ENCODE measurements around the gene OR8I2.
A peak's percentile ranks its signal among the peaks of the same experiment; 100 is the strongest.
"Not testable (repeated sequence)": the region's sequence is repeated elsewhere in the genome, so short reads cannot be mapped to it uniquely, and the experiment has no call there.

Gene OR8I2

DNA sequence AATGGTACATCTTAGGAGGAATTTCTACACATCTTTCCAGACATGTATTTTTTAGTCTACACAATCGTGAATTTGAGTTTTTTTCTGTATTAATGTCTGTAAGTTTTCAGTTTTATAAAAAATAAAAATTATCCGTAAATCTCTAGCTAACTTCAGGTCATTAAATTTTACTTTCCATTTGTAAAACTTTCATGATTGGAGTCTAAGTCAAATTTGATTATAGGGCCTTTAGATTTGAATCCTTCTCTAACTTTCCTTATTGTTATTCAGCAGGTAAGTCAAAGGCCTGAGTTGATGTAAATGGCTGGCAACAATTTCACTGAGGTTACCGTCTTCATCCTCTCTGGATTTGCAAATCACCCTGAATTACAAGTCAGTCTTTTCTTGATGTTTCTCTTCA lies at the start of gene OR8I2:
OR8I2 (plus strand) TSS at position 301 of the 400 bp plus-strand sequence; CDS start at position 301, 0 bp downstream.
- no peak for DNase-seq (ENCODE audit: low read depth, low spot score)

DNA sequence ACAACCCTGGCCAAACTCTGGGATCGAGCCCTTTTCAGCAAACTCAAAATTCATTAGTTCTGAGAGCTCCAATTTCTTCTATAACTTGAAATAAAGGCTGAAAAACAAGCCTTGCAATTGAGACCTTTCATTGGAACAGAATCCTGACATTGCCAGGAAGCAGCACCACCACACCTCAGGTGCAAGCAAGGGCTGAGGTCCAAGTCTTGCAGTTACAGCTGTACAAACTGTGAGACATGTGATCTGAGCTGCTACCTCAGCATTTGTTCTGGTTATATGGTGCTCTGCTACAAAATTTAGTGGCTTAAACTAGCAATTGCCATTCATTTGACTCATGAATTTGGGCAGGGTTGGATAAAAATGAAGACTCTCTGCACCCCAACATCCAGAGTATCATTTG lies 47.6 kb upstream of the OR8I2 start:
- no peak for DNase-seq (ENCODE audit: low read depth, low spot score)

DNA sequence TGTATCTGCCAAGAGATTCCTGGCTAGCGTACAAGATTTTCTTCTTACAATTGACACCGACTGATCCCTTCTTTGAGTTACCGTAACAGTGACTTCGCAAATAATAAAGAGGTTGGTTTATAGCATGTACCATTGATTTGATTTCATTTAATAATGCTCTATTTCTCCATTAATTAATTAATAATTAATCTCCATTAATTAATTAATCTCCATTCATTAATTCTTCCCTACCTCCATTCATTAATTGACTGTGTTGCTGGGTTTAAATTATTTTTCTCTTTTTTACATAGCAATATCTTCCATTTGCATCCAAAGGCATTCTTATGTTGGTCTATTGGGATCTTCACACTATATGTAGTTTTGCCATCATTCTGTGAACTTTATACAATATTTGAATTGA lies 44.6 kb upstream of the OR8I2 start:
- no peak for DNase-seq (ENCODE audit: low read depth, low spot score)

DNA sequence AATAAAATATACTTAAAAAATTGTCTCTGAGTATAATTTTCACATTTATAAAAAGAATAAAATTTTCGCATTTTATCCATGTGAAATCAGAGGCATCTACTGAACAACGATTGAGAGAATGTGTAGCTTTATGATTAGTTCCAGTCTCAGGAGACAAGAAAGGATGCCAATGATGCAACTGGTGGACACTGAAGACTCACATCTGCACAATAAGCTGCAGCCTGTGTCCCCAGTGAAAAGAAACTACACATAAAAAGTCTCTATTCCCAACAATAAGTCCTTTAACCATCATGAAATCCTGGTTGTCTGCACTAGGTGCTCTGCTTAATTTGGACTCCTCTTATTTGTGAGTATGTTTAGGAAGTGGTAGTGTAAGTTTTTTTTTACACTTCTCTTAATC lies 43.6 kb upstream of the OR8I2 start:
- no peak for DNase-seq (ENCODE audit: low read depth, low spot score)

DNA sequence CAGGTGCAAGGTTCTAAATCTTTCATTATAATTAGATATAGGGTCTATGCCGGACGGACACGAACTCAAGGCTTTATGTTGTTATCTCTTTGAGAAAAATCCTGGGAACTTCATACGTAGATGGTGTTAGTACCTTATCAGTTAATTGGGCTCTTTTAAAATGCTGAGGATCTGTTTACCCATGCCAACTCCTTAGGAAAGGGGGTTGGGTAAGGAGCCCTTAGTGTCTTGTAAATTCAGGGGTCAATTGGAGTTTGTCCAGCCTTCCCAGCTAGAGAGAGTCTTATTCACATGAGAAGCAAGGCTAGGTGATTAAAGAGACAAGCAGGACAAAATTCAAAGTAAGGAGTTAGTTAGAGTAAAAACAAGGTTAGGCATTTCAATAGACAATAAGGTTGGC lies 36.7 kb upstream of the OR8I2 start:
- peak; percentile 28 for DNase-seq (ENCODE audit: low read depth, low spot score)

DNA sequence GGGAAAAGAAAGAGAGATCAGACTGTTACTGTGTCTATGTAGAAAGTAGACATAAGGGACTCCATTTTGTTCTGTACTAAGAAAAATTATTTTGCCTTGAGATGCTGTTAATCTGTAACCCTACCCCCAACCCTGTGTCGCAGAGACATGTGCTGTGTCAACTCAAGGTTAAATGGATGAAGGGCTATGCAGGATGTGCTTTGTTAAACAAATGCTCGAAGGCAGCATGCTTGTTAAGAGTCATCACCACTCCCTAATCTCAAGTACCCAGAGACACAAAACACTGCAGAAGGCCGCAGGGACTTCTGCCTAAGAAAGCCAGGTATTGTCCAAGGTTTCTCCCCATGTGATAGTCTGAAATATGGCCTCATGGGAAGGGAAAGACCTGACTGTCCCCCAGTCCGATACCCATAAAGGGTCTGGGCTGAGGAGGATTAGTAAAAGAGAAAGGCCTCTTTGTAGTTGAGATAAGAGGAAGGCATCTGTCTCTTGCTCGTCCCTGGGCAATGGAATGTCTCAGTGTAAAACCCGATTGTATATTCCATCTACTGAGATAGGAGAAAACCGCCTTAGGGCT lies 35.4 kb upstream of the OR8I2 start:
- DNase-seq (ENCODE audit: low read depth, low spot score) = peak; percentile 90

DNA sequence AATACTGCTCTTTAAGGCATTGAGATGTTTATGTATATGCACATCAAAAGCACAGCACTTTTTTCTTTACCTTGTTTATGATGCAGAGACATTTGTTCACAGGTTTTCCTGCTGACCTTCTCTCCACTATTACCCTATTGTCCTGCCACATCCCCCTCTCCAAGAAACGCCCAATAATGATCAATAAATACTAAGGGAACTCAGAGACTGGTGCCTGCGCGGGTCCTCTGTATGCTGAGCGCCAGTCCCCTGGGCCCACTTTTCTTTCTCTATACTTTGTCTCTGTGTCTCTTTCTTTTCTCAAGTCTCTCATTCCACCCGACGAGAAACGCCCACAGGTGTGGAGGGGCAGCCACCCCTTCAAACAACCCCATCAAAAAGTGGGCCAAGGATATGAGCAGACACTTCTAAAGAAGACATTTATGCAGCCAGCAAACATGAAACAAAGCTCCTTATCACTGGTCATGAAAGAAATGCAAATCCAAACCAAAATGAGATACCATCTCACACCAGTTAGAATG lies 34.8 kb upstream of the OR8I2 start:
- peak; percentile 69 for DNase-seq (ENCODE audit: low read depth, low spot score)

DNA sequence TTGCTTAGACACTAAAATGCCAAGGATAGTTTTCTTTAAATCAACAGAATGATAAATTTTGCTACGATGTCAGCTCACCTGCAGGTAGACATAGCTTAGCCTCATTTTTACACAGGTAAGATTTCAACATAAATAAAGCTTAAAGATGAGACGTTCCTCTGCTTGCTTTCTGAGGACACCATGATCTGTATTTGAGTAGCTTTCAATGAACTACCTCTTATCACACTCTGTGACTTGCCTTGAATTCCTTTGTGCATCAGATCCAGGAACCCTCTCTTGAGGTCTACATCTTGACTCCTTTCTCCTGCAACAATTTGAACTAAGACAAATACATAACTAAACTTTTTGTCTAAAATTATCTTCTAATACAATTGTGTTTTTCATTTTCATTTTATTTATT lies 26.1 kb upstream of the OR8I2 start:
- no peak for DNase-seq (ENCODE audit: low read depth, low spot score)

DNA sequence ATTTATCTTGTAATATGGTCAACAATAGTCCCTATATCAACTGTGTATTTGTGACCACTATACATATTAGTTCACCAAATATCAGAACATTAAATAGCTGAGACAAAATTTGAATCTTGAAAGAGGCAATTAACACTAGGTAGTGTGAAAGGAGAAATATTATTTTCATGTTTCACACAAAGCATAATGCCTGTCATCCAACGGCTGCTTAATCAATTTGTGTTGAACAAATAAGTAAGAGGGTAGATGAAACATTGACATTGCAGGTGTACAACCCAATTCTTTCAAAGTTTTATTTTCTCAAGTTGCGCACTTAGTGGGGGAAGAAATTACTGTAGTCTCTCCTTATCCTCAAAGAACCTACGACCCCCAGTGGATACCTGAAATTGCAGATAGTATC lies 3.4 kb upstream of the OR8I2 start:
- DNase-seq (ENCODE audit: low read depth, low spot score) = no peak

DNA sequence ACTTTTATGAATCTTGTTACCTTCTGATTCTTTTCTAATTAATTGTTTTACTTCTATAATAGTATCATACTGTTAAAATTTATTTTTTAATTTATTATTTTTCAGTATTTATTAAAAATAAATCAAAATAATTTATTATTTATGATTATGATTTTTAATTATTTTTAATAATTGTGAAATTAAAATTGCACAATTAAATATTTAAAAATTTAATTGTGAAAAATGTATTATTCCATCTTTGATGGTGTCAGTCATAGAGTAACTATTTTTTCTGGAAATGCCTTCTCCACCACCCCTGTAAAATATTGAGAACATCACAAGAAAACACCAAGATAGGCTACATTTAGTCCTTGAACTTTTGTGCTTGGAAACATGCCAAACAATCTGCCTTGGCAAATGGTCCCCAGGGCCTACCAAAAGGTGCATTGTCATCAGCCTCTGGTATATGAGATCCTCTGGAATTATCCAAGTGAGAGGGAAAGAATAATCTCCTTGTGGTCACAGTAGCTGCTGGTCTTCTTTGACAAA lies 10.2 kb downstream of the OR8I2 start, which contains the start of gene OR8H2:
OR8H2 (plus strand) TSS at position 478 of the 528 bp plus-strand sequence. CDS start 1,356 bp downstream, outside the sequence.
- DNase-seq (ENCODE audit: low read depth, low spot score) = no peak

DNA sequence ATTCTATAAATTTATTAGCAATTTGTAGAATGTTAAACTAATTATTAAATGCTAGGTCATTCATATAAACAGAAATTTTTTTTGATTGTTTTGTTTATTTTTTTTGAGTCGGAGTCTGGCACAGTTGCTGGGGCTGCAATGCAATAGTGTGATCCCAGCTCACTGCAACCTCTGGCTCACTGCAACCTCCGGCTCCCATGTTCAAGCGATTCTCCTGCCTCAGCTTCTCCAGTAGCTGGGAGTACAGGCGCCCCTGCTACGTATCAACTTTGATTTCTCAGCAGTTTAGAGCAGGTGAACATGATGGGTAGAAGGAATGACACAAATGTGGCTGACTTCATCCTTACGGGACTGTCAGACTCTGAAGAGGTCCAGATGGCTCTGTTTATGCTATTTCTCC lies 29.0 kb downstream of the OR8I2 start, which contains the start of gene OR8H3:
OR8H3 (plus strand) TSS at position 301 of the 400 bp plus-strand sequence; CDS start at position 301, 0 bp downstream.
- DNase-seq (ENCODE audit: low read depth, low spot score) = no peak

DNA sequence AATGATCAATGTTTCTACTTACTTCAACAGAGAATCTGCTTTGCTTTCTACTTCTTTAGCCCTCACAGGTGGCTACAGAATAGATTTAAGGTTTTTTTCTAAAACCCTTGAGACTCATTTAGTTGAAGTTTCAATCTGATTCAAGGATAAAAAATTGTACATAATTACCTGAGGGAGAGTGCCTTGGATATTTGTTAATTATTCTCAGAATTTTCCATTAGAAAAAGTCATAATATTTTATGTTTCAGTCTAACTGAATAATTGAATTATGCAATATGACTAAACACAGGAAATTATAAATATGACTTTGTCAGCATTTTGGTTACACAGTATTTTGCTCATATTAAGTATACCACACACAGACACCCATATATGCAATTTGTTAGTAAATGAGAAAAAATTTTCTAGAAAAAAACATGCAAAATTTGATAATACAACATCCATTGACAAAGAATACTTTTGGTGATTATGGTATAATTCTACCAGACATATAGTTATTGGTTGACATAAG lies 47.1 kb downstream of the OR8I2 start, which contains the start of gene OR8J3:
OR8J3 (minus strand) TSS at position 51 of the 511 bp plus-strand sequence. CDS start 2,483 bp downstream, outside the sequence.
- no peak for DNase-seq (ENCODE audit: low read depth, low spot score)

DNA sequence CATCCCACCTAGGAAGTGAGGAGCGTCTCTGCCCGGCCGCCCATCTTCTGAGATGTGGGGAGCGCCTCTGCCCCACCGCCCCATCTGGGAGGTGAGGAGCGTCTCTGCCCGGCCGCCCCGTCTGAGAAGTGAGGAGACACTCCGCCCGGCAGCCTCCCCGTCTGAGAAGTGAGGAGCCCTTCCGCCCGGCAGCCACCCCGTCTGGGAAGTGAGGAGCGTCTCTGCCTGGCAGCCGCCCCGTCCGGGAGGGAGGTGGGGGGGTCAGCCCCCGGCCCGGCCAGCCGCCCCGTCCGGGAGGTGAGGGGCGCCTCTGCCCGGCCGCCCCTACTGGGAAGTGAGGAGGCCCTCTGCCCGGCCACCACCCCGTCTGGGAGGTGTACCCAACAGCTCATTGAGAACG lies 50.6 kb downstream of the OR8I2 start:
- DNase-seq (ENCODE audit: low read depth, low spot score) = not testable (repeated sequence)

All from ELF-1 (cell line).